HG03103 (cell line): Measurements from ENCODE around the gene TCHHL1.
A peak's percentile ranks its signal among the peaks of the same experiment; 100 is the strongest.
"Not testable (repeated sequence)": the region's sequence is repeated elsewhere in the genome, so short reads cannot be mapped to it uniquely, and the experiment has no call there.

ENCODE experiments used
- ATAC-seq: cut with Tn5 transposase; IDR thresholded peaks from one replicate; pipeline ENCODE4 v1.9.1; 2021; ENCODE audit warnings: low read depth; ENCODE audit not compliant: unreplicated experiment

TCHHL1 gene

GRCh38 chr1:152096931-152097330, 8.1 kb upstream of the TCHHL1 start:
- no peak for ATAC-seq

- no peak for ATAC-seq
Observed at GRCh38 chr1:152086760-152087159, 2.1 kb downstream of the TCHHL1 start.

GRCh38 chr1:152084853-152085252, 4.0 kb downstream of the TCHHL1 start:
- no peak for ATAC-seq

- ATAC-seq: not testable (repeated sequence)
Observed at GRCh38 chr1:152081026-152081425, 7.8 kb downstream of the TCHHL1 start.

- ATAC-seq: not testable (repeated sequence)
Observed at GRCh38 chr1:152080494-152080893, 8.4 kb downstream of the TCHHL1 start.

- ATAC-seq: no peak
Observed at GRCh38 chr1:152078831-152079441, 9.9 kb downstream of the TCHHL1 start.

GRCh38 chr1:152072311-152072710, 16.6 kb downstream of the TCHHL1 start:
- ATAC-seq: no peak

GRCh38 chr1:152071123-152071522, 17.7 kb downstream of the TCHHL1 start:
- ATAC-seq: no peak

- no peak for ATAC-seq
Observed at GRCh38 chr1:152067929-152068328, 20.9 kb downstream of the TCHHL1 start.

- ATAC-seq: no peak
Observed at GRCh38 chr1:152067150-152067549, 21.7 kb downstream of the TCHHL1 start.

GRCh38 chr1:152061952-152062351, 26.9 kb downstream of the TCHHL1 start:
- no peak for ATAC-seq

- ATAC-seq: no peak
Observed at GRCh38 chr1:152053375-152053774, 35.5 kb downstream of the TCHHL1 start.

- no peak for ATAC-seq
Observed at GRCh38 chr1:152052606-152053005, 36.3 kb downstream of the TCHHL1 start.

GRCh38 chr1:152050886-152051675, 37.8 kb downstream of the TCHHL1 start:
- no peak for ATAC-seq

- ATAC-seq: no peak
Observed at GRCh38 chr1:152049291-152050083, 39.4 kb downstream of the TCHHL1 start.

GRCh38 chr1:152048416-152049009, 40.4 kb downstream of the TCHHL1 start:
- ATAC-seq: no peak

- peak; percentile 90 for ATAC-seq
Observed at GRCh38 chr1:152047730-152048415, 41.0 kb downstream of the TCHHL1 start.

GRCh38 chr1:152047413-152047729, 41.5 kb downstream of the TCHHL1 start:
- ATAC-seq: no peak

- ATAC-seq: no peak
Observed at GRCh38 chr1:152044386-152044785, 44.5 kb downstream of the TCHHL1 start.

GRCh38 chr1:152043870-152044269, 45.0 kb downstream of the TCHHL1 start:
- no peak for ATAC-seq

GRCh38 chr1:152042030-152042429, 46.8 kb downstream of the TCHHL1 start:
- no peak for ATAC-seq
